NCI-H1436 (cell line): ENCODE results near the gene GPC3.
"Not testable (repeated sequence)": the region's sequence is repeated elsewhere in the genome, so short reads cannot be mapped to it uniquely, and the experiment has no call there.

Experiments
- DNase-seq: peaks from one replicate; lab custom pipeline; 2025; lab: John Stamatoyannopoulos, UW

GPC3 gene

GRCh38 chrX:133985164-133985966 lies at the start of gene GPC3:
GPC3 (minus strand) TSS chrX:133985594.
- DNase-seq, result peak; percentile 52

- no peak for DNase-seq
These were observed 47.0 kb upstream of the GPC3 start for GRCh38 chrX:134032441-134032840.

GRCh38 chrX:134026565-134027311 lies 41.3 kb upstream of the GPC3 start:
- no peak for DNase-seq

- DNase-seq, result no peak
These were observed 40.7 kb upstream of the GPC3 start for GRCh38 chrX:134025986-134026545.

- no peak for DNase-seq
These were observed 39.4 kb upstream of the GPC3 start for GRCh38 chrX:134024686-134025377.

GRCh38 chrX:134023851-134024281 lies 38.5 kb upstream of the GPC3 start:
- no peak for DNase-seq

GRCh38 chrX:134020910-134021309 lies 35.5 kb upstream of the GPC3 start:
- no peak for DNase-seq

- no peak for DNase-seq
These were observed 34.3 kb upstream of the GPC3 start for GRCh38 chrX:134019567-134020206.

- not testable (repeated sequence) for DNase-seq
These were observed 30.9 kb upstream of the GPC3 start for GRCh38 chrX:134016309-134016708.

GRCh38 chrX:134015510-134015909 lies 30.1 kb upstream of the GPC3 start:
- not testable (repeated sequence) for DNase-seq

- DNase-seq, result peak; percentile 36
These were observed 28.1 kb upstream of the GPC3 start for GRCh38 chrX:134013524-134013923.

- no peak for DNase-seq
These were observed 27.7 kb upstream of the GPC3 start for GRCh38 chrX:134013092-134013497.

GRCh38 chrX:134010690-134011089 lies 25.3 kb upstream of the GPC3 start:
- no peak for DNase-seq

GRCh38 chrX:134007716-134008115 lies 22.3 kb upstream of the GPC3 start:
- DNase-seq, result no peak

- no peak for DNase-seq
These were observed 21.2 kb upstream of the GPC3 start for GRCh38 chrX:134006484-134007161.

- DNase-seq, result no peak
These were observed 18.7 kb upstream of the GPC3 start for GRCh38 chrX:134004084-134004483.

GRCh38 chrX:134002921-134003615 lies 17.7 kb upstream of the GPC3 start:
- DNase-seq, result no peak

GRCh38 chrX:134000260-134001245 lies 15.2 kb upstream of the GPC3 start:
- DNase-seq, result no peak

- no peak for DNase-seq
These were observed 13.8 kb upstream of the GPC3 start for GRCh38 chrX:133999031-133999705.
